ENCODE data around the gene SNCG.
"Not testable (repeated sequence)": the region's sequence is repeated elsewhere in the genome, so short reads cannot be mapped to it uniquely, and the experiment has no call there.

DNA sequence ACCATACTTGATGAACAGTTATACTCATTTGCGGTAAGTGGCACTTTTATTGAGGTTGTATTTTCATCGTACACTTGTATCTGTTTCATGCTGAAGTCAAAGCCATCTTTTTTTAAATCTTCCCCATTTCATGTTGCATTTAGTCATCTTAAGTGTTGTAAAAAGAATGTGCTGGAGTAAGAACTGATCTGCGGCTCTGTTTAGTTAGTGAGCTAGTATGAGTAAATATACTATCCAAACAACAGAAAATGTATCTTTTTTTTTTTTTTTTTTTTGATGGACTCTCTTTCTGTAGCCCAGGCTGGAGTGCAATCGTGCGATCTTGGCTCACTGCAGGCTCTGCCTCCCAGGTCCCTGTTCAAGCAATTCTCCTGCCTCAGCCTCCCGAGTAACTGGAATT lies 49.3 kb downstream of the SNCG start:
- not testable (repeated sequence) for TF ChIP-seq CTCF, POLR2A (IDR thresholded peaks at IDR 0.05)
